ENCODE measurements around the gene GJB4. TPM values are rescaled to one million over a fixed set of nuclear protein-coding genes. Genes with fewer than 3 reads are reported as not detected.

The GJB4 gene
- total and polyA plus RNA-seq, 4 donors = 0.06 to 0.29 (median 0.12) TPM; not detected in 1

GRCh38 chr1:34761776-34762307, 2.3 kb downstream of the GJB4 start:
- no peaks in the 10 kb centered on the region for H3K36me3 ChIP-seq (ENCODE audit: control insufficient read depth in 4 of 4, insufficient read depth in 4 of 4, low read length in 4 of 4)
- H3K9ac ChIP-seq (ENCODE audit: insufficient read depth in 1 of 2, low read length in 2 of 2) = no peak overlapping the region
- WGBS, 2 donors = 87 to 93% methylated on average over 13 of the region's 13 CpGs

GRCh38 chr1:34762474-34763141, 3.1 kb downstream of the GJB4 start:
- H3K4me3 ChIP-seq = no peak overlapping the region
- no peaks in the 10 kb centered on the region for H3K36me3 ChIP-seq (ENCODE audit: control insufficient read depth in 4 of 4, insufficient read depth in 4 of 4, low read length in 4 of 4)
- H3K9me3 ChIP-seq (ENCODE audit: control insufficient read depth in 4 of 4, insufficient read depth in 3 of 4, low read length in 3 of 4) = peaks cover 0 to 10% (median 0%) of the 10 kb centered on the region in 4 donors
- DNase-seq = no peak
- H3K27me3 ChIP-seq (ENCODE audit: control insufficient read depth in 3 of 3, insufficient read depth in 3 of 3, low read length in 2 of 3) = no peaks in the 10 kb centered on the region
- no peak for TF ChIP-seq CTCF (IDR thresholded peaks at IDR 0.05; ENCODE audit: control extremely low read depth, extremely low read depth)
- ATAC-seq (ENCODE audit: insufficient read depth, low FRiP score) = no peak
- no peak overlapping the region for H3K27ac ChIP-seq (ENCODE audit: low read depth in 1 of 2, low read length in 1 of 2)
- no peak overlapping the region for H3K9ac ChIP-seq (ENCODE audit: insufficient read depth in 1 of 2, low read length in 2 of 2)
- no peaks in the 10 kb centered on the region for H3K4me1 ChIP-seq (ENCODE audit: control insufficient read depth in 5 of 5, insufficient read depth in 5 of 5, low read length in 5 of 5)
- WGBS, 2 donors = 59 to 85% methylated on average over 7 of the region's 7 CpGs

More at GRCh38 chr1:34761776-34762307, 2.3 kb downstream of the GJB4 start:
- H3K4me1 ChIP-seq (ENCODE audit: control insufficient read depth in 5 of 5, insufficient read depth in 5 of 5, low read length in 5 of 5) = no peaks in the 10 kb centered on the region
- no peak overlapping the region for H3K4me3 ChIP-seq
- H3K27me3 ChIP-seq (ENCODE audit: control insufficient read depth in 3 of 3, insufficient read depth in 3 of 3, low read length in 2 of 3) = no peaks in the 10 kb centered on the region
- no peak for DNase-seq
- H3K27ac ChIP-seq (ENCODE audit: low read depth in 1 of 2, low read length in 1 of 2) = no peak overlapping the region
- no peak for ATAC-seq (ENCODE audit: insufficient read depth, low FRiP score)
- no peak for TF ChIP-seq CTCF (IDR thresholded peaks at IDR 0.05; ENCODE audit: control extremely low read depth, extremely low read depth)
- H3K9me3 ChIP-seq (ENCODE audit: control insufficient read depth in 4 of 4, insufficient read depth in 3 of 4, low read length in 3 of 4) = peaks cover 0 to 10% (median 0%) of the 10 kb centered on the region in 4 donors

GRCh38 chr1:34763142-34763781, 3.7 kb downstream of the GJB4 start:
- 51 to 67% methylated on average over 8 of the region's 8 CpGs for WGBS, 2 donors

More at GRCh38 chr1:34763142-34763781, 3.7 kb downstream of the GJB4 start:
- Histone ChIP-seq H3K9me3 (ENCODE audit: control insufficient read depth in 4 of 4, insufficient read depth in 3 of 4, low read length in 3 of 4) (peaks cover 0 to 10% (median 0%) of the 10 kb centered on the region in 4 donors), H3K4me1 (ENCODE audit: control insufficient read depth in 5 of 5, insufficient read depth in 5 of 5, low read length in 5 of 5) (no peaks in the 10 kb centered on the region), H3K27ac (ENCODE audit: low read depth in 1 of 2, low read length in 1 of 2) (no peak overlapping the region), H3K9ac (ENCODE audit: insufficient read depth in 1 of 2, low read length in 2 of 2) (no peak overlapping the region), H3K27me3 (ENCODE audit: control insufficient read depth in 3 of 3, insufficient read depth in 3 of 3, low read length in 2 of 3) (no peaks in the 10 kb centered on the region), H3K36me3 (ENCODE audit: control insufficient read depth in 4 of 4, insufficient read depth in 4 of 4, low read length in 4 of 4) (no peaks in the 10 kb centered on the region), H3K4me3 (no peak overlapping the region)
- TF ChIP-seq CTCF (IDR thresholded peaks at IDR 0.05; ENCODE audit: control extremely low read depth, extremely low read depth) = no peak
- ATAC-seq (ENCODE audit: insufficient read depth, low FRiP score) (no peak), DNase-seq (no peak)
